IMR-90 (cell line): ENCODE results near the gene KIR3DL3. TPM values are rescaled to one million over a fixed set of nuclear protein-coding genes. Genes with fewer than 3 reads are reported as not detected.
"Not testable (repeated sequence)": the region's sequence is repeated elsewhere in the genome, so short reads cannot be mapped to it uniquely, and the experiment has no call there.

Experiments
- ATAC-seq: fragments of 200-7000 bp; cut with Tn5 transposase; 2 replicates; pipeline ENCODE4 v1.9.1; 2020; ENCODE audit warnings: low read depth, mild to moderate bottlenecking, moderate library complexity
- BruUV-seq: library from RNA; stranded (reverse); fragments of 400-500 nt; replicated peaks from 2 replicates; lab custom pipeline; 2021; lab: Mats Ljungman, UMichigan
- CTCF ChIA-PET: fragments of 300-600 bp; formaldehyde crosslinking; extraction: SDS; loops from one replicate; lab custom pipeline; 2021; ENCODE audit warnings: antibody characterized with exemption; lab: Yijun Ruan, JAX
- POLR2A ChIA-PET: fragments of 300-600 bp; sonication (Branson Sonifier 250); formaldehyde crosslinking; loops from one replicate; lab custom pipeline; 2022; ENCODE audit warnings: antibody characterized with exemption; ENCODE audit not compliant: unreplicated experiment; lab: Charles Lee
- DNase-seq: peaks from one replicate; pipeline ENCODE4 v3.0.0; 2013
- H2AFZ ChIP-seq: replicated peaks from 2 replicates; pipeline ENCODE3; 2013; ENCODE audit warnings: low read length, mild to moderate bottlenecking; ENCODE audit not compliant: poor library complexity
- H2AK5ac ChIP-seq: 2 replicates; pipeline ENCODE4 v1.6.1; 2013; ENCODE audit warnings: low read depth, low read length, inconsistent platforms
- H2AK9ac ChIP-seq: replicated peaks from 2 replicates; pipeline ENCODE3; 2013; ENCODE audit warnings: mild to moderate bottlenecking, low read depth, low read length, moderate library complexity; ENCODE audit not compliant: poor library complexity
- H2BK120ac ChIP-seq: 2 replicates; pipeline ENCODE4 v1.6.1; 2013; ENCODE audit warnings: low read depth, low read length, inconsistent platforms
- H2BK15ac ChIP-seq: 3 replicates; pipeline ENCODE4 v1.6.1; 2013; ENCODE audit warnings: low read depth, low read length, inconsistent platforms
- H2BK20ac ChIP-seq: 2 replicates; pipeline ENCODE4 v1.6.1; 2013; ENCODE audit warnings: low read depth, mild to moderate bottlenecking, inconsistent platforms, low read length, moderate library complexity
- H2BK5ac ChIP-seq: 2 replicates; pipeline ENCODE4 v1.6.1; 2013; ENCODE audit warnings: mild to moderate bottlenecking, low read depth, low read length, inconsistent platforms; ENCODE audit not compliant: poor library complexity, severe bottlenecking
- H3K14ac ChIP-seq: replicated peaks from 2 replicates; pipeline ENCODE4 v1.6.1; 2013; ENCODE audit warnings: low read depth, low read length, inconsistent platforms
- H3K18ac ChIP-seq: 2 replicates; pipeline ENCODE4 v1.6.1; 2013; ENCODE audit warnings: low read depth, low read length, control low read depth
- H3K23ac ChIP-seq: 2 replicates; pipeline ENCODE4 v1.6.1; 2013; ENCODE audit warnings: low read depth, low read length, inconsistent platforms
- H3K27ac ChIP-seq: 2 replicates; pipeline ENCODE4 v1.5.1; 2013; ENCODE audit warnings: mild to moderate bottlenecking, control low read depth, low read length; ENCODE audit not compliant: insufficient read depth
- H3K27me3 ChIP-seq: 2 replicates; pipeline ENCODE4 v1.6.1; 2013; ENCODE audit warnings: low read length; ENCODE audit not compliant: control insufficient read depth, insufficient read depth
- H3K36me3 ChIP-seq: 2 replicates; pipeline ENCODE4 v1.6.1; 2013; ENCODE audit warnings: low read length, mixed read lengths; ENCODE audit not compliant: control insufficient read depth, insufficient read depth
- H3K4ac ChIP-seq: 2 replicates; pipeline ENCODE4 v1.6.1; 2013; ENCODE audit warnings: low read depth, low read length, inconsistent platforms
- H3K4me1 ChIP-seq: 2 replicates; pipeline ENCODE4 v1.6.1; 2013; ENCODE audit warnings: low read length, mixed read lengths; ENCODE audit not compliant: control insufficient read depth, insufficient read depth
- H3K4me2 ChIP-seq: 2 replicates; pipeline ENCODE4 v1.6.1; 2013; ENCODE audit warnings: low read depth, mild to moderate bottlenecking, control low read depth, low read length, moderate library complexity
- H3K4me3 ChIP-seq: 2 replicates; pipeline ENCODE4 v1.5.1; 2013; ENCODE audit warnings: low read depth, mild to moderate bottlenecking, control low read depth, low read length, moderate library complexity; ENCODE audit not compliant: insufficient read depth
- H3K56ac ChIP-seq: 2 replicates; pipeline ENCODE4 v1.6.1; 2013; ENCODE audit warnings: low read length, inconsistent platforms; ENCODE audit not compliant: insufficient read depth; ENCODE audit errors: extremely low read depth
- H3K79me1 ChIP-seq, 2 experiments: 2 replicates each; pipeline ENCODE4 v1.6.1; 2013; ENCODE audit warnings: low read length in 2 of 2, inconsistent platforms in 1 of 2, low read depth in 1 of 2
- H3K9ac ChIP-seq: 2 replicates; pipeline ENCODE4 v1.6.1; 2013; ENCODE audit warnings: low read depth, low read length, control low read depth
- H3K9me1 ChIP-seq: 2 replicates; pipeline ENCODE4 v1.6.1; 2013; ENCODE audit warnings: low read length, inconsistent platforms; ENCODE audit not compliant: insufficient read depth
- H3K9me3 ChIP-seq: 2 replicates; pipeline ENCODE4 v1.6.1; 2013; ENCODE audit warnings: low read length; ENCODE audit not compliant: control insufficient read depth, insufficient read depth
- H4K20me1 ChIP-seq: 2 replicates; pipeline ENCODE4 v1.6.1; 2013; ENCODE audit warnings: low read length, inconsistent platforms; ENCODE audit not compliant: insufficient read depth
- H4K5ac ChIP-seq: 2 replicates; pipeline ENCODE4 v1.6.1; 2013; ENCODE audit warnings: mild to moderate bottlenecking, low read depth, low read length, control low read depth
- H4K8ac ChIP-seq, 2 experiments: 2 replicates each; pipeline ENCODE4 v1.6.1; 2013; ENCODE audit warnings: low read depth in 2 of 2, low read length in 2 of 2, control low read depth in 1 of 2, inconsistent platforms in 1 of 2
- H4K91ac ChIP-seq: 2 replicates; pipeline ENCODE4 v1.6.1; 2013; ENCODE audit warnings: low read depth, low read length, inconsistent platforms; ENCODE audit not compliant: insufficient read depth
- WGBS, 2 experiments: methylation state at CpG; one replicate each; pipeline versions ENCODE4 v1.1.5 to v1.1.7; 2013; ENCODE audit warnings: missing lambda C conversion rate in 2 of 2; ENCODE audit not compliant: insufficient read length in 1 of 2; ENCODE audit errors: extremely low coverage in 2 of 2; 5-methylcytosine and 5-hydroxymethylcytosine counted together
- dilution Hi-C: fragments of 300-500 bp; cut with HindIII; formaldehyde crosslinking; loops from one replicate; pipeline ENCODE4 v1.14.3; 2018; ENCODE audit warnings: low sequenced_read_pairs; ENCODE audit not compliant: unreplicated experiment
- in situ Hi-C: fragments of 300-500 bp; cut with MboI; formaldehyde crosslinking; loops from 3 replicates; pipeline ENCODE4 v1.14.3; 2019; ENCODE audit warnings: low sequenced_read_pairs, inconsistent platforms, mixed read lengths
- intact Hi-C: fragments of 100-400 bp; cut with micrococcal nuclease; formaldehyde crosslinking; loops from 2 replicates; pipeline ENCODE4 v1.10.0; 2022
- polyA plus RNA-seq, 3 experiments: library from polyadenylated mRNA; depleted of rRNA; stranded (reverse); fragments of >200 nt; gene quantifications; 2 replicates each; pipeline ENCODE4 v1.2.3, GENCODE V29; 2012; ENCODE audit warnings: low replicate concordance in 1 of 3
- total RNA-seq: library from RNA; depleted of rRNA; stranded (reverse); fragments of >200 nt; gene quantifications from 2 replicates; pipeline ENCODE4 v1.2.3, GENCODE V29; 2012

The KIR3DL3 gene
- total and polyA plus RNA-seq, 2 of the 4 experiments (the other 2 are of a cell fraction) = not detected

GRCh38 chr19:54769646-54770045, 45.4 kb downstream of the KIR3DL3 start, which contains the start of gene KIR2DL1:
KIR2DL1 (plus strand) TSS chr19:54769793; CDS start chr19:54769851, 58 bp downstream.
- H3K56ac ChIP-seq, H2AFZ ChIP-seq, H3K18ac ChIP-seq, H3K27ac ChIP-seq, dilution Hi-C loops, H4K5ac ChIP-seq, DNase-seq, H3K79me1 ChIP-seq, H3K14ac ChIP-seq, H2BK15ac ChIP-seq, H4K8ac ChIP-seq, intact Hi-C loops, H3K4me3 ChIP-seq, H3K27me3 ChIP-seq, H3K23ac ChIP-seq, H3K4ac ChIP-seq, H4K91ac ChIP-seq, in situ Hi-C loops, H2BK5ac ChIP-seq, H3K9me1 ChIP-seq, H2AK9ac ChIP-seq, POLR2A ChIA-PET, H2BK20ac ChIP-seq, H3K4me1 ChIP-seq, H3K9ac ChIP-seq, BruUV-seq, H4K20me1 ChIP-seq, H2BK120ac ChIP-seq, H3K4me2 ChIP-seq, H2AK5ac ChIP-seq, ATAC-seq, H3K36me3 ChIP-seq, H3K9me3 ChIP-seq, CTCF ChIA-PET: not testable (repeated sequence)
- no CpG with 5 or more reads among the region's 15 CpGs for WGBS, 2 experiments

DNA sequence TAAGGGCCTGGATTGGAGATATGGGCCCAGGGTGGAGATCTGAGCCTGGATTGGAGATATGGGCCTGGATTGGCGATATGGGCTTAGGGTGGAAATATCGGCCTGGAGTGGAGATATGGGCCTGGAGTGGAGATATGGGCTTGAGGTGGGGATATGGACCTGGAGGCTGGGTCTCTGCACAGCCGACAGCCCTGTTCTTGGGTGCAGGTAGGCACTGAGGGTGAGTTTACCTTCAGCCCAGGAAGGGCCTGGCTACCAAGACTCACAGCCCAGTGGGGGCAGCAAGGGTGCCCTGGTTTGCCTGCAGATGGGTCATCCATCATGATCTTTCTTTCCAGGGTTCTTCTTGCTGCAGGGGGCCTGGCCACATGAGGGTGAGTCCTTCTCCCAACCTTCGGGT, 46.3 kb downstream of the KIR3DL3 start:
- H3K18ac ChIP-seq, H4K91ac ChIP-seq, BruUV-seq, H2BK120ac ChIP-seq, POLR2A ChIA-PET, ATAC-seq, H2BK15ac ChIP-seq, H3K4me1 ChIP-seq, H3K27ac ChIP-seq, H2AK5ac ChIP-seq, intact Hi-C loops, H3K4me2 ChIP-seq, dilution Hi-C loops, H2BK20ac ChIP-seq, H3K79me1 ChIP-seq, H3K27me3 ChIP-seq, H3K9ac ChIP-seq, H3K4me3 ChIP-seq, CTCF ChIA-PET, H2AK9ac ChIP-seq, H3K36me3 ChIP-seq, H3K56ac ChIP-seq, H3K4ac ChIP-seq, H2BK5ac ChIP-seq, H4K5ac ChIP-seq, H3K9me3 ChIP-seq, H3K9me1 ChIP-seq, H3K23ac ChIP-seq, H4K8ac ChIP-seq, DNase-seq, H3K14ac ChIP-seq, H4K20me1 ChIP-seq, in situ Hi-C loops, H2AFZ ChIP-seq: not testable (repeated sequence)
- WGBS, 2 experiments = no CpG with 5 or more reads among the region's 4 CpGs
